CD4-positive, alpha-beta T cell (primary cell): ENCODE measurements around the gene TAF4B. TPM values are rescaled to one million over a fixed set of nuclear protein-coding genes. Genes with fewer than 3 reads are reported as not detected.

ENCODE experiments used
- ATAC-seq: fragments of 200-7000 bp; cut with Tn5 transposase; one replicate; pipeline ENCODE4 v1.10.0; 2022; ENCODE audit warnings: mild to moderate bottlenecking; ENCODE audit not compliant: poor library complexity
- CTCF ChIA-PET: fragments of 350-600 bp; sonication (Branson Sonifier 250); formaldehyde crosslinking; loops from one replicate; lab custom pipeline; 2021; ENCODE audit warnings: antibody characterized with exemption, inconsistent platforms; lab: Charles Lee
- POLR2A ChIA-PET: fragments of 350-600 bp; sonication (Branson Sonifier 250); formaldehyde crosslinking; loops from one replicate; lab custom pipeline; 2021; ENCODE audit warnings: antibody characterized with exemption, inconsistent platforms; lab: Charles Lee
- DNase-seq, 14 experiments: peaks; one replicate each; pipeline ENCODE4 v3.0.0-alpha.2; 2013 to 2020; ENCODE audit warnings: mixed read lengths in 2 of 14
- H3K27ac ChIP-seq, 2 donors: one replicate each; pipeline versions ENCODE4 v1.5.1 to v1.7.0; 2013; ENCODE audit warnings: low read length in 2 of 2, low read depth in 1 of 2, mild to moderate bottlenecking in 1 of 2
- H3K27me3 ChIP-seq, 2 experiments: 1 replicate in 1 of 2; 2 replicates in 1 of 2; pipeline versions ENCODE4 v1.6.1 to v1.7.0; 2013; ENCODE audit warnings: low read length in 2 of 2, control low read depth in 1 of 2, mild to moderate bottlenecking in 1 of 2, moderate library complexity in 1 of 2; ENCODE audit not compliant: insufficient read depth in 2 of 2, control insufficient read depth in 1 of 2
- H3K36me3 ChIP-seq: one replicate; pipeline ENCODE4 v1.6.1; 2013; ENCODE audit warnings: low read length, control low read depth; ENCODE audit not compliant: insufficient read depth
- H3K4me1 ChIP-seq: one replicate; pipeline ENCODE4 v1.6.1; 2013; ENCODE audit warnings: low read length, control low read depth; ENCODE audit not compliant: insufficient read depth
- H3K4me3 ChIP-seq: one replicate; pipeline ENCODE4 v1.5.1; 2013; ENCODE audit warnings: mild to moderate bottlenecking, low read length, moderate library complexity
- H3K9me3 ChIP-seq, 2 experiments: 1 replicate in 1 of 2; 2 replicates in 1 of 2; pipeline versions ENCODE4 v1.6.1 to v1.7.0; 2013; ENCODE audit warnings: low read length in 2 of 2, mild to moderate bottlenecking in 2 of 2, control low read depth in 1 of 2, moderate library complexity in 1 of 2; ENCODE audit not compliant: control insufficient read depth in 1 of 2, insufficient read depth in 1 of 2
- H3K27ac Mint-ChIP-seq: one replicate; pipeline ENCODE4 v1.8.0; 2020; ENCODE audit warnings: mixed read lengths
- H3K27me3 Mint-ChIP-seq: one replicate; pipeline ENCODE4 v1.8.0; 2021; ENCODE audit warnings: mixed read lengths
- H3K36me3 Mint-ChIP-seq: one replicate; pipeline ENCODE4 v1.8.0; 2021; ENCODE audit warnings: low read depth, mixed read lengths
- H3K4me1 Mint-ChIP-seq: one replicate; pipeline ENCODE4 v1.8.0; 2021; ENCODE audit warnings: low read depth, mixed read lengths
- H3K4me3 Mint-ChIP-seq: one replicate; pipeline ENCODE4 v1.8.0; 2020; ENCODE audit warnings: mild to moderate bottlenecking, mixed read lengths
- H3K9me3 Mint-ChIP-seq: one replicate; pipeline ENCODE4 v1.8.0; 2020; ENCODE audit warnings: mixed read lengths
- CTCF ChIP-seq: fragments of 200-600 bp; IDR thresholded peaks from one replicate; pipeline ENCODE4 v1.8.0; 2022; ENCODE audit warnings: antibody characterized with exemption, mild to moderate bottlenecking
- intact Hi-C, 2 experiments: fragments of 100-400 bp; cut with DNase I in 1 of 2; cut with micrococcal nuclease in 1 of 2; formaldehyde crosslinking; loops; one replicate each; pipeline versions ENCODE4 v1.15.1 to v1.9.0; 2023 to 2025; cut with DNase I, micrococcal nuclease
- total RNA-seq, 174 experiments: library from RNA in 2 of 174; stranded (reverse) in 2 of 174; gene quantifications; one replicate each; pipeline ENCODE4 v1.2.3 and lab custom pipeline; 2021 to 2026

The TAF4B gene
- total RNA-seq, 2 experiments from 2014 or later, result 13.7 to 14.1 TPM

DNA sequence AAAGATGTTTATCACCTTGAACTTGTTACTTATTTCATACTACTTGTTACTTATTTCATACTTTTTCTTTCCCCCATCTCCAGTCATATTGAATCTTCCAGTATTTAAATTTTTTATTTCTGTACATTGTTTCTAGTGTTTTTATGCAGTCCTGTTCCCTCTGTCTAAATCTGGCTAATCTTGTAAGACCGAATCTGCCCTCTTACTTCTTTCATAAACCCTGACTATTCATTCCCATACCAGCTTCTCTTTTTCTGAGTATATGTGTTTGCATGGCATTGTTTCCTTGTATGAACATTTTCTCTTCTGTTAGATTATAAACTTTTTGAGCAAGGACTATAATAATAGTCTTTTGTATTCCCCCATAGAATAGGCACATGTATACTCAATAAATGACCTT is 131.7 kb downstream of the TAF4B start:
- Mint-ChIP-seq H3K4me3 (no peak overlapping the region), H3K36me3 (peaks cover 54% of the 10 kb centered on the region), H3K4me1 (no peaks in the 10 kb centered on the region), H3K27me3 (no peaks in the 10 kb centered on the region), H3K27ac (no peak overlapping the region), H3K9me3 (no peaks in the 10 kb centered on the region)
- ATAC-seq, result no peak
- H3K36me3 ChIP-seq, result no peaks in the 10 kb centered on the region
- H3K4me1 ChIP-seq, result no peaks in the 10 kb centered on the region
- no peaks in the 10 kb centered on the region for H3K27me3 ChIP-seq
- POLR2A ChIA-PET, result no interaction called here
- DNase-seq, result no peak
- no peak overlapping the region for H3K27ac ChIP-seq
- no peaks in the 10 kb centered on the region for H3K9me3 ChIP-seq
- CTCF ChIA-PET, result no interaction called here
- H3K4me3 ChIP-seq, result no peak overlapping the region
- intact Hi-C loops, result no loop called here
- TF ChIP-seq CTCF, result no peak

GRCh38 chr18:26362021-26362420 is 135.8 kb downstream of the TAF4B start:
- Mint-ChIP-seq H3K27me3 (no peaks in the 10 kb centered on the region), H3K9me3 (no peaks in the 10 kb centered on the region), H3K27ac (no peak overlapping the region), H3K4me3 (no peak overlapping the region), H3K4me1 (no peaks in the 10 kb centered on the region), H3K36me3 (peaks cover 54% of the 10 kb centered on the region)
- Histone ChIP-seq H3K4me1 (no peaks in the 10 kb centered on the region), H3K36me3 (no peaks in the 10 kb centered on the region), H3K27me3 (no peaks in the 10 kb centered on the region), H3K27ac (no peak overlapping the region), H3K9me3 (no peaks in the 10 kb centered on the region), H3K4me3 (no peak overlapping the region)
- intact Hi-C loops, result no loop called here
- ATAC-seq (no peak), DNase-seq (no peak)
- ChIA-PET POLR2A (no interaction called here), CTCF (no interaction called here)
- no peak for TF ChIP-seq CTCF

DNA sequence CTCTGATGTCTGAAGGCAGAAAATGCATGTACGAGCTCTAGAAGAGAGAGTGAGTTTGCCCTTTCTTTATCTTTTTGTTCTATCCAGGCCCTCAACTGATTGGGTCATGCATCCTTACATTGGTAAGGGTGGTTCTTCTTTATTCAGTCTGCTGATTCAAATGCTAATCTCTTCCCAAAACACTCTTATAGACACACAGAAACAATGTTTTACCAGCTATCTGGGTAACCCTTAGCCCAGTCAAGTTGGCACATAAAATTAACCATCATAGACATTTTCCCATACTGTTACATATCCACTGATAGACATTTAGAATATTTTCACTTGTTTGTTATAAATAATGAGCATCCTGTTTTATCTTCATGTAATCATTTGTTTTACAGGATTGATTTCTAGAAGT is 141.2 kb downstream of the TAF4B start:
- H3K9me3 ChIP-seq, result no peaks in the 10 kb centered on the region
- H3K27ac Mint-ChIP-seq, result no peak overlapping the region
- H3K27me3 ChIP-seq, result no peaks in the 10 kb centered on the region
- H3K9me3 Mint-ChIP-seq, result no peaks in the 10 kb centered on the region
- intact Hi-C loops, result no loop called here
- H3K4me3 Mint-ChIP-seq, result no peak overlapping the region
- TF ChIP-seq CTCF, result no peak
- H3K4me1 Mint-ChIP-seq, result no peaks in the 10 kb centered on the region
- no peak overlapping the region for H3K4me3 ChIP-seq
- DNase-seq (no peak), ATAC-seq (no peak)
- no peaks in the 10 kb centered on the region for H3K36me3 ChIP-seq
- no peaks in the 10 kb centered on the region for H3K4me1 ChIP-seq
- peaks cover 36% of the 10 kb centered on the region for H3K36me3 Mint-ChIP-seq
- H3K27ac ChIP-seq, result no peak overlapping the region
- ChIA-PET CTCF (no interaction called here), POLR2A (no interaction called here)
- H3K27me3 Mint-ChIP-seq, result no peaks in the 10 kb centered on the region
